HepG2 (cell line): ENCODE measurements around the gene ATG2A. TPM values are rescaled to one million over a fixed set of nuclear protein-coding genes. Genes with fewer than 3 reads are reported as not detected.

Experiments
- CEBPG ChIP-seq: IDR thresholded peaks from 2 replicates; pipeline ENCODE4 v1.6.1; 2016
- CHD2 ChIP-seq: IDR thresholded peaks from 2 replicates; pipeline ENCODE4 v1.6.1; 2011; ENCODE audit warnings: low read depth, low read length, improper control_type of control experiment
- FOXP1 ChIP-seq, 2 experiments: fragments of 450-650 bp in 1 of 2; IDR thresholded peaks; 2 replicates each; pipeline ENCODE4 v1.6.1; 2017 to 2018; ENCODE audit warnings: antibody characterized with exemption in 1 of 2
- FOXP4 ChIP-seq: sonication (generic); formaldehyde crosslinking; IDR thresholded peaks from 2 replicates; pipeline ENCODE4 v1.4.0; 2020; ENCODE audit warnings: missing genetic modification reagents
- GTF3A ChIP-seq: sonication (generic); formaldehyde crosslinking; conservative IDR thresholded peaks from 2 replicates; pipeline ENCODE4 v1.4.0; 2020; ENCODE audit warnings: mild to moderate bottlenecking, missing genetic modification reagents
- MTERF4 ChIP-seq: sonication (generic); formaldehyde crosslinking; IDR thresholded peaks from 2 replicates; pipeline ENCODE4 v1.8.0; 2023; ENCODE audit warnings: mild to moderate bottlenecking, missing genetic modification reagents
- MXI1 ChIP-seq: IDR thresholded peaks from 3 replicates; pipeline ENCODE4 v1.6.1; 2012; ENCODE audit warnings: low read depth, low read length, inconsistent platforms, borderline replicate concordance
- RARA ChIP-seq: IDR thresholded peaks from 2 replicates; pipeline ENCODE4 v1.6.1; 2016; ENCODE audit warnings: missing genetic modification reagents, missing compliant biosample characterization
- TEAD2 ChIP-seq: sonication (generic); formaldehyde crosslinking; IDR thresholded peaks from 2 replicates; pipeline ENCODE4 v1.9.0; 2021; ENCODE audit warnings: missing genetic modification reagents
- TEAD3 ChIP-seq: optimal IDR thresholded peaks from 2 replicates; pipeline ENCODE3; 2016; ENCODE audit warnings: borderline replicate concordance
- TFAP4 ChIP-seq: sonication (generic); IDR thresholded peaks from 2 replicates; pipeline ENCODE4 v1.6.1; 2016; ENCODE audit warnings: low read depth, borderline replicate concordance
- ZBTB21 ChIP-seq: sonication (generic); formaldehyde crosslinking; IDR thresholded peaks from 2 replicates; pipeline ENCODE4 v1.4.0; 2020; ENCODE audit warnings: missing genetic modification reagents
- ZMAT3 ChIP-seq: sonication (generic); formaldehyde crosslinking; conservative IDR thresholded peaks from 2 replicates; pipeline ENCODE4 v1.7.0; 2021; ENCODE audit warnings: missing genetic modification reagents
- ZNF275 ChIP-seq: sonication (generic); formaldehyde crosslinking; IDR thresholded peaks from 2 replicates; pipeline ENCODE4 v1.8.0; 2022; ENCODE audit warnings: missing genetic modification reagents, mild to moderate bottlenecking, inconsistent platforms, borderline replicate concordance
- ZNF687 ChIP-seq: sonication (generic); formaldehyde crosslinking; IDR thresholded peaks from 2 replicates; pipeline ENCODE4 v1.5.1; 2020; ENCODE audit warnings: mild to moderate bottlenecking, missing genetic modification reagents, moderate library complexity
- ZNF878 ChIP-seq: sonication (generic); formaldehyde crosslinking; IDR thresholded peaks from 2 replicates; pipeline ENCODE4 v1.8.1; 2023; ENCODE audit warnings: mild to moderate bottlenecking, missing genetic modification reagents, moderate library complexity
- polyA plus RNA-seq, 8 experiments: library from polyadenylated mRNA; depleted of rRNA in 3 of 8; stranded (reverse) in 7 of 8; unstranded in 1 of 8; fragments of >200 nt; fragmentation: Illumina TruSeq in 4 of 8; extraction: Trizol in 4 of 8; gene quantifications; 2 replicates each; pipeline versions ENCODE4 v1.2.1 to v1.2.3, GENCODE V29; 2011 to 2016; ENCODE audit warnings: low read depth in 4 of 8, missing spikeins in 1 of 8, mixed read lengths in 1 of 8; ENCODE audit not compliant: insufficient read depth in 1 of 8
- total RNA-seq, 5 experiments: library from RNA; depleted of rRNA; stranded (reverse); fragments of >200 nt; fragmentation: Illumina TruSeq; extraction: Trizol; gene quantifications; 2 replicates each; pipeline ENCODE4 v1.2.3, GENCODE V29; 2016; ENCODE audit warnings: low read depth in 1 of 5
- TF ChIP-seq, protein P1 (sequence below): IDR thresholded peaks from 2 replicates; pipeline ENCODE4 v1.6.1; 2016

The ATG2A gene
- total and polyA plus RNA-seq, 2 of the 13 experiments (the other 11 are each of a cell fraction or from before 2014, with no cell fraction given), result 6.7 to 8.0 TPM

DNA sequence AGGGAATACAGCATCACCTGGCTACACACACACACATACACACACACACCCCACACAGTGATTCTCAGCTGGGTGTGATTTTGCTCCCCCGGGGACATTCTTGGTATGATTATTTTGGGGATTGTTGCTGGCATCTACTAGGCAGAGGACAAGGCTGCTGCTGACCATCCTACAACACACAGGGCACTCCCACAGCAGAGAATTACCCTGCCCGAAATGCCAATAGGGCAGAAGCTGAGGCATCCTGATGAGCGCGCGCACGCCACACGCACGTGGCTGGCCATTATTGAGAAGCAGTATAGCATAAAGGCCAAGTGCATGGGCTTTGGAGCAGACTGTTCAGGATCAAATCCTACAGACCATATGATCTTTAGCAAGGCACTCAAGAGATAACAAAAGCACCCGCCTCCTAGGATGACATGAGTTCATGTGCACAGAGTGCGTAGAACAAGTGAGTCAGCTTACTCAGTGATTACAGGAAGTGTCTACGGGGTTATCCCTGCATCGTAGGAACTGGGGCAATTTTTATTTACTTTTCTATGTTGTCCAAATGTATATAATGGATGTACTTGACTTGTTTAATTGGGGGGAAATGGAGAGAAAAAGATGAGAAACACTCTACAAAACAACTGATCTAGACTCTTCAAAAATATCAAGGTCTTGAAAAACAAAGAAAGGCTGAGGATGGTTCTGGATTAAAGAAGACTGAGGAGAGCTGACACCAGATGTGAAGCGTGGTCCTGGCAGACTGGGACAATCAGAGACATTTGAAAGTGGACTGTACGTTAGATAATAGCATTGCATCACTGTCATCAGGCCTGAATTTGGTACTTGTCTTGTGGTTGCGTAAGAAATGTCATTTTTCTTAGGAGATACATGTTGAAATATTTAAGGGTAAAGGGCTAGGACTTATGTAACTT lies 31.4 kb downstream of the ATG2A start (continued):
- peak; percentile 74; the same call in 1 of the 2 replicates for TF ChIP-seq ZMAT3 (CRISPR knock-in tag)
- TF ChIP-seq ZBTB21 (CRISPR knock-in tag), result peak; percentile 29; the same call in 1 of the 2 replicates
- no peak for TF ChIP-seq CHD2
- no peak for TF ChIP-seq FOXP1 (IDR thresholded peaks at IDR 0.05)
- TF ChIP-seq FOXP1 (CRISPR knock-in tag; IDR thresholded peaks at IDR 0.05), result peak; percentile 43; the same call in 1 of the 2 replicates
- peak; percentile 42 for TF ChIP-seq TEAD3 (CRISPR knock-in tag)
- no peak for TF ChIP-seq GTF3A (CRISPR knock-in tag)
- peak; percentile 67; the same call in 1 of the 3 replicates for TF ChIP-seq MXI1
- TF ChIP-seq ZNF878 (CRISPR knock-in tag), result 0 out of 2 replicates have a peak, but pooled peaks have one; percentile 49
- peak; percentile 62 for TF ChIP-seq ZNF687 (CRISPR knock-in tag)
- TF ChIP-seq, protein P1, sequence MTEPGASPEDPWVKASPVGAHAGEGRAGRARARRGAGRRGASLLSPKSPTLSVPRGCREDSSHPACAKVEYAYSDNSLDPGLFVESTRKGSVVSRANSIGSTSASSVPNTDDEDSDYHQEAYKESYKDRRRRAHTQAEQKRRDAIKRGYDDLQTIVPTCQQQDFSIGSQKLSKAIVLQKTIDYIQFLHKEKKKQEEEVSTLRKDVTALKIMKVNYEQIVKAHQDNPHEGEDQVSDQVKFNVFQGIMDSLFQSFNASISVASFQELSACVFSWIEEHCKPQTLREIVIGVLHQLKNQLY (CRISPR knock-in tag), result peak; percentile 87
- TF ChIP-seq TFAP4, result peak; percentile 72; the same call in 1 of the 2 replicates
- TF ChIP-seq TEAD2 (CRISPR knock-in tag), result no peak
- peak; percentile 82 for TF ChIP-seq RARA (CRISPR knock-in tag)
- no peak for TF ChIP-seq ZNF275 (CRISPR knock-in tag)
- TF ChIP-seq CEBPG (CRISPR knock-in tag), result peak; percentile 90
- TF ChIP-seq MTERF4 (CRISPR knock-in tag), result 0 out of 2 replicates have a peak, but pooled peaks have one; percentile 32
- no peak for TF ChIP-seq FOXP4
